H9 (cell line): ENCODE results near the gene UNC5B. TPM values are rescaled to one million over a fixed set of nuclear protein-coding genes. Genes with fewer than 3 reads are reported as not detected.

Source experiments
- DNase-seq: peaks from one replicate; pipeline ENCODE4 v3.0.0-alpha.2; 2017
- H2AFZ ChIP-seq: one replicate; pipeline ENCODE4 v1.6.1; 2013; ENCODE audit warnings: mild to moderate bottlenecking, low read length, control low read depth, moderate library complexity
- H2AK5ac ChIP-seq: 2 replicates; pipeline ENCODE4 v1.6.1; 2013; ENCODE audit warnings: low read length, control low read depth, mixed read lengths; ENCODE audit not compliant: insufficient read length
- H2BK120ac ChIP-seq: one replicate; pipeline ENCODE4 v1.6.1; 2013; ENCODE audit warnings: low read depth, mild to moderate bottlenecking, low read length, control low read depth, inconsistent platforms; ENCODE audit not compliant: poor library complexity, severe bottlenecking
- H2BK12ac ChIP-seq: 2 replicates; pipeline ENCODE4 v1.6.1; 2013; ENCODE audit warnings: low read length, control low read depth, mixed read lengths, low read depth; ENCODE audit not compliant: insufficient read length
- H2BK15ac ChIP-seq: 2 replicates; pipeline ENCODE4 v1.6.1; 2013; ENCODE audit warnings: low read depth, low read length, control low read depth
- H2BK20ac ChIP-seq: one replicate; pipeline ENCODE4 v1.6.1; 2013; ENCODE audit warnings: low read depth, mild to moderate bottlenecking, low read length, control low read depth, inconsistent platforms; ENCODE audit not compliant: poor library complexity, severe bottlenecking
- H2BK5ac ChIP-seq: 2 replicates; pipeline ENCODE4 v1.6.1; 2013; ENCODE audit warnings: low read length, control low read depth, mixed read lengths; ENCODE audit not compliant: insufficient read length
- H3K14ac ChIP-seq: 2 replicates; pipeline ENCODE4 v1.6.1; 2013; ENCODE audit warnings: low read length, control low read depth; ENCODE audit not compliant: insufficient read depth
- H3K18ac ChIP-seq: 2 replicates; pipeline ENCODE4 v1.6.1; 2013; ENCODE audit warnings: low read depth, mild to moderate bottlenecking, mixed read lengths, low read length, control low read depth; ENCODE audit not compliant: insufficient read length
- H3K23ac ChIP-seq: 2 replicates; pipeline ENCODE4 v1.6.1; 2013; ENCODE audit warnings: low read length, control low read depth, mixed read lengths, low read depth; ENCODE audit not compliant: insufficient read length
- H3K23me2 ChIP-seq: 2 replicates; pipeline ENCODE4 v1.6.1; 2013; ENCODE audit warnings: low read depth, mild to moderate bottlenecking, mixed read lengths, low read length, control low read depth; ENCODE audit not compliant: insufficient read length, poor library complexity, severe bottlenecking
- H3K27ac ChIP-seq: 2 replicates; pipeline ENCODE4 v1.5.1; 2013; ENCODE audit warnings: low read length, control low read depth, mixed read lengths, low read depth; ENCODE audit not compliant: insufficient read length
- H3K27me3 ChIP-seq: 2 replicates; pipeline ENCODE4 v1.6.1; 2013; ENCODE audit warnings: low read length, control low read depth, inconsistent platforms; ENCODE audit not compliant: insufficient read depth
- H3K4ac ChIP-seq: 2 replicates; pipeline ENCODE4 v1.6.1; 2013; ENCODE audit warnings: low read depth, mild to moderate bottlenecking, control low read depth, inconsistent platforms, low read length, moderate library complexity
- H3K4me1 ChIP-seq: 2 replicates; pipeline ENCODE4 v1.6.1; 2013; ENCODE audit warnings: low read length, control low read depth, inconsistent platforms; ENCODE audit not compliant: insufficient read depth
- H3K4me2 ChIP-seq: 2 replicates; pipeline ENCODE4 v1.6.1; 2013; ENCODE audit warnings: low read length, control low read depth, mixed read lengths; ENCODE audit not compliant: insufficient read length, insufficient read depth
- H3K56ac ChIP-seq: 2 replicates; pipeline ENCODE4 v1.6.1; 2013; ENCODE audit warnings: low read depth, mild to moderate bottlenecking, mixed read lengths, low read length, control low read depth; ENCODE audit not compliant: insufficient read length
- H3K79me1 ChIP-seq: 2 replicates; pipeline ENCODE4 v1.6.1; 2013; ENCODE audit warnings: low read depth, mild to moderate bottlenecking, moderate library complexity, low read length, control low read depth, inconsistent platforms; ENCODE audit not compliant: insufficient read depth, poor library complexity, severe bottlenecking
- H3K79me2 ChIP-seq: 2 replicates; pipeline ENCODE4 v1.6.1; 2013; ENCODE audit warnings: low read length, control low read depth, inconsistent platforms; ENCODE audit not compliant: insufficient read depth
- H3K9ac ChIP-seq: 2 replicates; pipeline ENCODE4 v1.6.1; 2013; ENCODE audit warnings: low read length, control low read depth, mixed read lengths; ENCODE audit not compliant: insufficient read length; ENCODE audit errors: extremely low read depth
- H3K9me3 ChIP-seq: one replicate; pipeline ENCODE4 v1.6.1; 2013; ENCODE audit warnings: low read depth, low read length, inconsistent platforms; ENCODE audit not compliant: control insufficient read depth
- H3T11ph ChIP-seq: one replicate; pipeline ENCODE4 v1.6.1; 2013; ENCODE audit warnings: mild to moderate bottlenecking, low read length, control low read depth, inconsistent platforms
- H4K20me1 ChIP-seq: one replicate; pipeline ENCODE4 v1.6.1; 2013; ENCODE audit not compliant: control insufficient read depth, insufficient read length, insufficient read depth
- H4K5ac ChIP-seq: 2 replicates; pipeline ENCODE4 v1.6.1; 2013; ENCODE audit warnings: low read depth, mild to moderate bottlenecking, mixed read lengths, low read length, control low read depth; ENCODE audit not compliant: insufficient read length
- H4K8ac ChIP-seq: replicated peaks from 2 replicates; pipeline ENCODE4 v1.6.1; 2013; ENCODE audit warnings: low read length, control low read depth, mixed read lengths, low read depth; ENCODE audit not compliant: insufficient read length
- H4K91ac ChIP-seq: 2 replicates; pipeline ENCODE4 v1.6.1; 2013; ENCODE audit warnings: low read depth, mild to moderate bottlenecking, moderate library complexity, mixed read lengths, low read length, control low read depth; ENCODE audit not compliant: insufficient read length
- H3K27ac Mint-ChIP-seq, 3 experiments: 2 replicates in 2 of 3; 3 replicates in 1 of 3; pipeline ENCODE4 v1.8.0; 2020 to 2021; ENCODE audit warnings: mixed read lengths in 3 of 3, mild to moderate bottlenecking in 1 of 3, moderate library complexity in 1 of 3
- H3K27me3 Mint-ChIP-seq: 2 replicates; pipeline ENCODE4 v1.8.0; 2021; ENCODE audit warnings: low read depth, mild to moderate bottlenecking, moderate library complexity, mixed read lengths
- H3K36me3 Mint-ChIP-seq, 3 experiments: 2 replicates in 2 of 3; 3 replicates in 1 of 3; pipeline ENCODE4 v1.8.0; 2020 to 2021; ENCODE audit warnings: low read depth in 3 of 3, mixed read lengths in 3 of 3; ENCODE audit not compliant: insufficient read depth in 1 of 3
- H3K4me1 Mint-ChIP-seq, 2 experiments: 2 replicates each; pipeline ENCODE4 v1.8.0; 2020; ENCODE audit warnings: mixed read lengths in 2 of 2
- H3K4me3 Mint-ChIP-seq, 2 experiments: 2 replicates in 1 of 2; 3 replicates in 1 of 2; pipeline ENCODE4 v1.8.0; 2020 to 2021; ENCODE audit warnings: mild to moderate bottlenecking in 2 of 2, mixed read lengths in 2 of 2, moderate library complexity in 1 of 2
- H3K9me3 Mint-ChIP-seq, 2 experiments: 2 replicates in 1 of 2; 3 replicates in 1 of 2; pipeline ENCODE4 v1.8.0; 2020; ENCODE audit warnings: mild to moderate bottlenecking in 2 of 2, mixed read lengths in 2 of 2, moderate library complexity in 1 of 2
- WGBS: extraction: QIAGEN DNeasy Blood & Tissue Kit; methylation state at CpG from one replicate; pipeline ENCODE4 v1.1.7; 2013; ENCODE audit warnings: missing lambda C conversion rate, low lambda C conversion rate, mixed read lengths; ENCODE audit not compliant: insufficient read length; ENCODE audit errors: extremely low coverage; 5-methylcytosine and 5-hydroxymethylcytosine counted together
- total RNA-seq: library from RNA; stranded (reverse); gene quantifications from 2 replicates; pipeline ENCODE4 v1.2.1, GENCODE V29; 2021
- TF ChIP-seq, protein P1 (sequence below): fragments of 200-600 bp; sonication (generic); conservative IDR thresholded peaks from 3 replicates; pipeline ENCODE4 v1.8.0; 2021; ENCODE audit warnings: antibody characterized with exemption, mild to moderate bottlenecking

UNC5B gene
- total RNA-seq, 1 experiment from 2014 or later = 28.4 TPM

DNA sequence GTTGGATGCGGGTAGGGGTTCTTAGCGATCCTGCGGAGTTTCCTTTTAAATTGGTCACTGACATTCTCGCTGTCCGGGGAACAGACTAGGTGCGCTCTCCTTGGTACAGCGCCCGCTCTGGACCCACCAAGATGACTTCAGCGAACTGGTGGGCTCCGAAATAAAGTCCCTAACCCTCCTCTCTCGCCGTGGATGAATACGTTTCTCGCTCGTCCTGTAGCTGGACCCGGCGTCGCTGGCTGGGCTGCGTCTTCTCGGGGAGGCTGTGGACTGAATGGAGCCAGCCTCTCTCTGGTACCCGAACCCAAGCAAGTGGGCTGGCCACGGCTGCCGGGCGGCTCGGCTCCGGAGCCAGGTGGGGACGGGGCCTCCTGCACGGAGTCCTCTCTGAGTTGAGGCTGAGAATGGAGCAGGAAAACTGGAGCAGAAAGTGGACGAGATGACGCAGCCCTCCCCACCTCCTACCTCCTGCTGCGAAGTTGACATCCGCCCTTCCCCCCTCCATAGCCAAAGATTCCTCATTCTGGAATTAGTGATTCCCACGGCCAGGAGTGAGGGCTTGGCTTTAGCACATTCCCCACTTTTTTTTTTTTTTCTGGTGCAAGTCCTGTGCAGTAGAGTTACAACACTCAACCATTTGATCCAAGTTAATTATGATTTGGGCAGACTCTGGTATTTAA lies 1.5 kb downstream of the UNC5B start:
- WGBS = no CpG with 5 or more reads among the region's 33 CpGs
- Mint-ChIP-seq H3K9me3 (no peaks in the 10 kb centered on the region; a peak in 2 of 5 replicates), H3K4me1 (peaks cover 60 to 65% of the 10 kb centered on the region in 2 experiments), H3K36me3 (no peaks in the 10 kb centered on the region), H3K27ac (peak overlapping the region in 1 of 3 experiments; percentile 79; a peak in 2 of 7 replicates), H3K4me3 (peak overlapping the region; percentile 82 to 91), H3K27me3 (peaks cover 56% of the 10 kb centered on the region)
- Histone ChIP-seq H2AFZ (no peak overlapping the region), H2BK5ac (no peak overlapping the region), H3K18ac (no peak overlapping the region), H3T11ph (no peak overlapping the region), H4K5ac (no peak overlapping the region), H3K27ac (no peak overlapping the region), H3K4me2 (peak overlapping the region; percentile 93), H3K79me2 (no peaks in the 10 kb centered on the region; the same call in 1 of the 2 replicates), H3K9me3 (no peaks in the 10 kb centered on the region), H2AK5ac (no peak overlapping the region), H3K4ac (no peak overlapping the region), H3K14ac (peak overlapping the region; percentile 23; the same call in 1 of the 2 replicates), H2BK12ac (no peak overlapping the region), H3K27me3 (peaks cover 14% of the 10 kb centered on the region; the same call in 1 of the 2 replicates), H2BK120ac (no peak overlapping the region), H4K91ac (no peak overlapping the region), H4K8ac (no peak overlapping the region), H3K23ac (no peak overlapping the region), H3K79me1 (no peaks in the 10 kb centered on the region), H2BK20ac (no peak overlapping the region), H3K23me2 (peaks cover 22% of the 10 kb centered on the region), H3K9ac (peak overlapping the region; percentile 16), H3K4me1 (peaks cover 27% of the 10 kb centered on the region), H4K20me1 (peaks cover 3% of the 10 kb centered on the region), H2BK15ac (no peak overlapping the region), H3K56ac (no peak overlapping the region)
- DNase-seq = no peak
- TF ChIP-seq, protein P1, sequence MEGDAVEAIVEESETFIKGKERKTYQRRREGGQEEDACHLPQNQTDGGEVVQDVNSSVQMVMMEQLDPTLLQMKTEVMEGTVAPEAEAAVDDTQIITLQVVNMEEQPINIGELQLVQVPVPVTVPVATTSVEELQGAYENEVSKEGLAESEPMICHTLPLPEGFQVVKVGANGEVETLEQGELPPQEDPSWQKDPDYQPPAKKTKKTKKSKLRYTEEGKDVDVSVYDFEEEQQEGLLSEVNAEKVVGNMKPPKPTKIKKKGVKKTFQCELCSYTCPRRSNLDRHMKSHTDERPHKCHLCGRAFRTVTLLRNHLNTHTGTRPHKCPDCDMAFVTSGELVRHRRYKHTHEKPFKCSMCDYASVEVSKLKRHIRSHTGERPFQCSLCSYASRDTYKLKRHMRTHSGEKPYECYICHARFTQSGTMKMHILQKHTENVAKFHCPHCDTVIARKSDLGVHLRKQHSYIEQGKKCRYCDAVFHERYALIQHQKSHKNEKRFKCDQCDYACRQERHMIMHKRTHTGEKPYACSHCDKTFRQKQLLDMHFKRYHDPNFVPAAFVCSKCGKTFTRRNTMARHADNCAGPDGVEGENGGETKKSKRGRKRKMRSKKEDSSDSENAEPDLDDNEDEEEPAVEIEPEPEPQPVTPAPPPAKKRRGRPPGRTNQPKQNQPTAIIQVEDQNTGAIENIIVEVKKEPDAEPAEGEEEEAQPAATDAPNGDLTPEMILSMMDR = no peak
